Activated effector memory CD4-positive, alpha-beta T cell treated with anti-CD3 and anti-CD28 coated beads, Interleukin-2, amount 50 U/mL, for 16 hours (primary cell): ENCODE results near the gene OR4Q3.
"Not testable (repeated sequence)": the region's sequence is repeated elsewhere in the genome, so short reads cannot be mapped to it uniquely, and the experiment has no call there.

Experiments
- DNase-seq: peaks from one replicate; pipeline ENCODE4 v3.0.0-alpha.2; 2020

Gene OR4Q3

DNA sequence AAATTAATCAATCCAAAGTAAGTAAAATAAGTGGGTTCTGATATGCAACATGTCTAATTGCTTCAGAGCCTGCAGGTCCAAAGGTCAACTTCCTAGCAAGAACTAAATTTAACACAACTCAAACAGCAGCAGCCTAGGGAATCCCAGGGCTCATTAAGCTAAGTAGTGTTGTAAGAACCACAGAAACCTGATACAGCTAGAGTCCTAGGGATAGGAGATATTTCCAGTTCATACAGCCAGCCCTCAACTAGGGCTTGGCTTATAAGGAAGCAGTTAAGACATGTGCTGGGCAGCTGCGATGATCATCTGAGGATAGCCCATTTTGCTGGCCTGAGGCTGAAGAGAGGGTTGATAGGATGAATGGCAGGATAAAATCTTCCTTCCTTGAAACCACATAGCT is at the start of gene OR4Q3:
TSS of gene OR4Q3 (plus strand) at position 316 of the 400 bp plus-strand sequence.
- no peak for DNase-seq

DNA sequence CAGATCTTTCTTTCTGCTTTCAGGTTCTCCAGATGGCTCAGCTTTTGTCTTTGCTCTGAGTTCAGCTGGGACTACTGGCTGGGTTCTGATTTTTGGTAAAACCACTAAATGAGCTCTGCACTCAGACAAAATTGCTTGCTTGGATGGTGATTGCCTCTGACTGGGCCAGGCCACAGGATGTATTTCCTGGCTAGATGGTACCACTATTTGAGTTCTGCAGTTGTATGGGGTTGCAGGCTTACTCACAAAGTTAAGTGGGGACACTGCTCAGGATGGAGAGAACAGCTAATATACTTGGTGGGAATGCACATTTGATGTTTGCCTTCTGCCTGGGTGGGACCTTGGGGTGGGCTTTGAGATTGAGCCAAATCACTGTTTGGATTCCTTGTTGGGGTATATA is 14.0 kb upstream of the OR4Q3 start:
- DNase-seq: no peak

- peak; percentile 62 for DNase-seq
Measured at GRCh38 chr14:19729763-19730162, 13.6 kb upstream of the OR4Q3 start.

DNA sequence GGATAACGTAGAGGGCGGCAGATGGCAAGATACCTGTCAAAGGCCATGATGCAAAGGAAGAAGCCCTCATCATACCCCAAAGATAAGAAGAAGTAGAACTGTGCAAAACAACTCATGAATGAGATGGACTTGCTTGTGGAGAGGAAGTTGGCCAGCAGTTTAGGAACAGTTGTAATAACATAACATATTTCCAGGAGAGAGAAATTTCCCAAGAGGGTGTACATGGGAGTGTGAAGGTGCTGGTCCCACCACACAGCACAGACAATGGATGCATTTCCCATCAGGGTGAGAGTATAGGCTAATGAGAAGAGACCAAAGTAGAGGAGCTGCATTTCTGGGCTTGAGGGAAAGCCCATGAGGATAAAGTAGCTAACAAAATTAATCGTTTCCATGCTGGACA is 9.5 kb upstream of the OR4Q3 start:
- not testable (repeated sequence) for DNase-seq

DNA sequence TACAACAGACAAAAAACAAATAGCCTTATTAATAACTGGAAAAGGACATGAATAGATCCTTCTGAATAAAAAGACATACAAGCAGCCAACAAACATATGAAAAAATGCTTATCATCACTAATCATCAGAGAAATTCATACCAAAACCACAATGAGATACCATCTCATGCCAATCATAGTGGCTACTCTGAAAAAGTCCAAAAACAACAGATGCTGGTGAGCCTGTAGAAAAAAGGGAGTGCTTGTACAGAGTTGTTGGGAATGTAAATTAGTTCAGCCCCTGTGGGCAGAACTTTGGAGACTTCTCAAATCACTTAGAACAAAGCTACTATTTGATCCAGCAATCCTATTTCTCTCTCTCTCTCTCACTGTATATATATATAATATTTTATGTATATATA is 8.9 kb downstream of the OR4Q3 start:
- not testable (repeated sequence) for DNase-seq

DNA sequence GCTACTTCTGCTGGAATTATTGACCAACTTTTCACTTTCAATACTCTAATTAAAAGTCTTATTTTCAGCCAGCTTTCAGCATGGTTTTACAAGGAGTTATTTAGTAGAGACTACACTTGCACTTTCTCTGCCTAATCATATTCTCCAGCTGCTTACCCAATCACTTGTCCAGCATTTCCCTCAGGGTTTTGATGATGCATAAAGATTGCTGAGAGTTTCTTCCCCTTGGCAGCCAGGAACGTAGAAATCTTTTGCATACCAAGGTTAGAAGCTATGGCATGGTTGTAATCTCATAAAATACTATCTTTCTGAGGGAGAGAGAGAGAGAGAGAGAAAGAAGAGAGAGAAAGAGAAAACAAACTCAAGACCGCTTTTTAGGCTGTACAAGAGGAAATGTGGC is 10.8 kb downstream of the OR4Q3 start:
- DNase-seq: no peak

DNA sequence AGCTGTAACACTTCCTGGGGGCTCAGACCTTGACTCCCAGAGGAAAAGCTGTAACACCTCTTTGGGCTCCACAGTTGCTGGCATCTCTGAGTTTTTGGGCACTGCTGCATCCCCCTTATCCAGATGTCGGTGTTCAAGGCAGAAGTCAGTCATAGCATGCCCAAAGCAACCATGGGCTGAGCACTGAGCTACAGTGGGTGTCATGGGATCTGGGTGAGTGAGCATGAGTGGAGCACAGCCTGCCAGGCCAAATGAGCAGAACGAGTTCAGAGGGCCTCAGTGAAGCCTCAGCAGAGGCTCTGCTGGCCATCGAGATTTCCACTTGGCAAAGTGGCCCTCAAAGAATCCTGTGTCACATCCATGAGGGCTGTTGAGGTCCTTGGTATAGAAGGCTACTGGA is 28.1 kb downstream of the OR4Q3 start:
- DNase-seq: not testable (repeated sequence)

- no peak for DNase-seq
Measured at GRCh38 chr14:19771895-19772430, 28.6 kb downstream of the OR4Q3 start.

DNA sequence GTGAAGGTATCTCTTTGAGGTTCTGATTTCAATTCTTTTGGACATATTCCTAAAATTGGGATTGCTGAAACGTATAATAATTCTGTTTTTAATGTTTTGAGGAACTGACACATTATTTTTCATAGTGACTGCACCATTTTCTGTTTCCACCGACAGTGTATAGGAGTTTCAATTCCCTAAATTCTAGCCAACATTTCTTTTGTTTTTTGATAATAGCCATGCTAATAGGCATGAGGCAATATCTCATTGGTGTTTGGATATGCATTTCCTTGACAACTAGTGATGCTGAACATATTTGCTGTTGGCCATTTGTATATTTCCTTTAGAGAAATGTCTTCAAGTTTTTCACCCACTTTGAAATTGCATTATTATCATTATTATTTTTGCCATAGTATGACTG is 29.1 kb downstream of the OR4Q3 start:
- DNase-seq: not testable (repeated sequence)

GRCh38 chr14:19773204-19773603 is 29.8 kb downstream of the OR4Q3 start, which contains the start of gene OR4M1:
OR4M1 (plus strand) TSS chr14:19773504; CDS start chr14:19780323, 6,819 bp downstream.
- not testable (repeated sequence) for DNase-seq

- DNase-seq: no peak
Measured at GRCh38 chr14:19775587-19775986, 32.2 kb downstream of the OR4Q3 start.

GRCh38 chr14:19785848-19786247 is 42.5 kb downstream of the OR4Q3 start:
- DNase-seq: peak; percentile 53

DNA sequence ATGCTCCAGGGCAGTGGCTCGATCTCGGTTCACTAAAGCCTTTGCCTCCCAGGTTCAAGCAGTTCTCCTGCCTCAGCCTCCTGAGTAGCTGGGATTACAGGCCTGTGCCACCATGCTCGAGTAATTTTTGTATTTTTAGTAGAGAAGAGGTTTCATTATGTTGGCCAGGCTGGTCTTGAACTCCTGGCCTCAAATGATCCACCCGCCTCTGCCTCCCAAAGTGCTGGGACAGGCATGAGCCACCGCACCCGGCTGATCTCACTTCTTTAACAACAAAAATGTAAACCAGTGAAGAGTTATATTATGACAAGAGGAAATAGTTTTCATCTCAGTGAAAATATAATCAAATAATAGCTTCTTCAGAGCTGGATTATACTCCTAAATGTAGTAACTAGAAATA is 43.9 kb downstream of the OR4Q3 start:
- DNase-seq: not testable (repeated sequence)

GRCh38 chr14:19788150-19788549 is 44.8 kb downstream of the OR4Q3 start:
- peak; percentile 50 for DNase-seq

DNA sequence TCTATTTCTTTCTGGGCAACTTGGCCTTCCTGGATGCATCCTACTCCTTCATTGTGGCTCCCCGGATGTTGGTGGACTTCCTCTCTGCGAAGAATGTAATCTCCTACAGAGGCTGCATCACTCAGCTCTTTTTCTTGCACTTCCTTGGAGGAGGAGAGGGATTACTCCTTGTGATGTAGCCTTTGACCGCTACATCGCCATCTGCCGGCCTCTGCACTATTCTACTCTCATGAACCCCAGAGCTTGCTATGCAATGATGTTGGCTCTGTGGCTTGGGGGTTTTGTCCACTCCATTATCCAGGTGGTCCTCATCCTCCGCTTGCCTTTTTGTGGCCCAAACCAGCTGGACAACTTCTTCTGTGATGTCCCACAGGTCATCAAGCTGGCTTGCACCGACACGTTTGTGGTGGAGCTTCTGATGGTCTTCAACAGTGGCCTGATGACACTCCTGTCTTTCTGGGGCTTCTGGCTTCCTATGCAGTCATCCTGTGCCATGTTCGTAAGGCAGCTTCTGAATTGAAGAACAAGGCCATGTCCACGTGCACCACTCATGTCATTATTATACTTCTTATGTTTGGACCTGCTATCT is 53.2 kb downstream of the OR4Q3 start:
- DNase-seq: peak; percentile 58
